OCI-LY3 (cell line): ENCODE results near the gene MCU.

Experiments
- H2AFZ ChIP-seq: fragments of 200-600, 300-600 bp; shearing (Covaris generic); 2 replicates; pipeline ENCODE4 v1.6.0; 2014; ENCODE audit warnings: antibody characterized with exemption, low read depth, low read length
- H3K27ac ChIP-seq: fragments of 200-600, 300-600 bp; sonication (generic); 2 replicates; pipeline ENCODE4 v1.5.1; 2014; ENCODE audit warnings: mild to moderate bottlenecking, low read length, moderate library complexity, mixed read lengths
- H3K27me3 ChIP-seq: fragments of 200-600, 300-600 bp; sonication (generic); 2 replicates; pipeline ENCODE4 v1.6.1; 2014; ENCODE audit warnings: low read depth, low read length, mixed read lengths
- H3K36me3 ChIP-seq: fragments of 200-600, 300-600 bp; sonication (generic); replicated peaks from 2 replicates; pipeline ENCODE3; 2014; ENCODE audit warnings: low read depth, low read length, mixed read lengths
- H3K4me1 ChIP-seq: fragments of 300-600, 200-600 bp; sonication (generic); 2 replicates; pipeline ENCODE4 v1.6.1; 2014; ENCODE audit warnings: low read length, mixed read lengths
- H3K4me2 ChIP-seq: fragments of 200-600, 300-600 bp; sonication (generic); 2 replicates; pipeline ENCODE4 v1.6.1; 2014; ENCODE audit warnings: low read length, mixed read lengths
- H3K4me3 ChIP-seq: fragments of 300-600, 200-600 bp; sonication (generic); 2 replicates; pipeline ENCODE4 v1.5.1; 2014; ENCODE audit warnings: antibody characterized with exemption, mild to moderate bottlenecking, low read length, moderate library complexity
- H3K79me2 ChIP-seq: fragments of 300-600, 200-600 bp; shearing (Covaris generic); 2 replicates; pipeline ENCODE4 v1.6.1; 2014; ENCODE audit warnings: mild to moderate bottlenecking, low read length, mixed read lengths
- H3K9ac ChIP-seq: fragments of 300-600, 200-600 bp; shearing (Covaris generic); 2 replicates; pipeline ENCODE4 v1.6.0; 2014; ENCODE audit warnings: mild to moderate bottlenecking, low read length, moderate library complexity
- H3K9me3 ChIP-seq: fragments of 200-600, 300-600 bp; shearing (Covaris generic); 2 replicates; pipeline ENCODE4 v1.6.1; 2014; ENCODE audit warnings: low read length, mixed read lengths; ENCODE audit not compliant: insufficient read depth
- H4K20me1 ChIP-seq: fragments of 200-600, 300-600 bp; sonication (generic); 2 replicates; pipeline ENCODE4 v1.6.1; 2016; ENCODE audit warnings: low read length, mixed read lengths; ENCODE audit not compliant: insufficient read depth
- CTCF ChIP-seq: fragments of 200-600, 300-600 bp; sonication (generic); IDR thresholded peaks from 2 replicates; pipeline ENCODE4 v1.5.1; 2014; ENCODE audit warnings: antibody characterized with exemption, low read length, low read depth
- EZH2phosphoT487 ChIP-seq: fragments of 200-600 bp; shearing (Covaris generic); IDR thresholded peaks from 2 replicates; pipeline ENCODE4 v1.6.1; 2018; ENCODE audit warnings: antibody characterized with exemption, mixed run types, low read depth

The MCU gene

GRCh38 chr10:72832701-72833100 is 140.8 kb downstream of the MCU start:
- Histone ChIP-seq H3K9me3 (no peaks in the 10 kb centered on the region), H2AFZ (no peak overlapping the region), H3K4me2 (no peak overlapping the region), H3K36me3 (no peaks in the 10 kb centered on the region), H3K27me3 (no peaks in the 10 kb centered on the region), H4K20me1 (no peaks in the 10 kb centered on the region), H3K4me1 (no peaks in the 10 kb centered on the region), H3K4me3 (no peak overlapping the region), H3K9ac (no peak overlapping the region), H3K79me2 (no peaks in the 10 kb centered on the region), H3K27ac (no peak overlapping the region)
- no peak for TF ChIP-seq CTCF
- TF ChIP-seq EZH2phosphoT487 = no peak

GRCh38 chr10:72834183-72834825 is 142.4 kb downstream of the MCU start:
- no peak overlapping the region for H3K9ac ChIP-seq
- H3K9me3 ChIP-seq = no peaks in the 10 kb centered on the region
- no peaks in the 10 kb centered on the region for H3K27me3 ChIP-seq
- no peak overlapping the region for H3K27ac ChIP-seq
- H4K20me1 ChIP-seq = no peaks in the 10 kb centered on the region
- H3K4me1 ChIP-seq = no peaks in the 10 kb centered on the region
- no peak overlapping the region for H3K4me2 ChIP-seq
- TF ChIP-seq EZH2phosphoT487 (no peak), CTCF (peak; percentile 51)
- H3K36me3 ChIP-seq = no peaks in the 10 kb centered on the region
- H3K79me2 ChIP-seq = no peaks in the 10 kb centered on the region
- H2AFZ ChIP-seq = no peak overlapping the region
- H3K4me3 ChIP-seq = no peak overlapping the region

GRCh38 chr10:72840319-72840718 is 148.4 kb downstream of the MCU start:
- no peak overlapping the region for H3K9ac ChIP-seq
- H3K36me3 ChIP-seq = no peaks in the 10 kb centered on the region
- no peak overlapping the region for H2AFZ ChIP-seq
- H3K79me2 ChIP-seq = no peaks in the 10 kb centered on the region
- no peaks in the 10 kb centered on the region for H3K9me3 ChIP-seq
- H3K4me3 ChIP-seq = no peak overlapping the region
- no peaks in the 10 kb centered on the region for H3K27me3 ChIP-seq
- no peaks in the 10 kb centered on the region for H4K20me1 ChIP-seq
- no peak overlapping the region for H3K27ac ChIP-seq
- no peak overlapping the region for H3K4me2 ChIP-seq
- TF ChIP-seq CTCF (no peak), EZH2phosphoT487 (no peak)
- no peaks in the 10 kb centered on the region for H3K4me1 ChIP-seq

GRCh38 chr10:72841487-72841886 is 149.5 kb downstream of the MCU start:
- Histone ChIP-seq H3K9me3 (no peaks in the 10 kb centered on the region), H3K4me2 (no peak overlapping the region), H3K4me1 (no peaks in the 10 kb centered on the region), H4K20me1 (no peaks in the 10 kb centered on the region), H3K9ac (no peak overlapping the region), H3K27ac (no peak overlapping the region), H3K27me3 (no peaks in the 10 kb centered on the region), H3K4me3 (no peak overlapping the region), H3K79me2 (no peaks in the 10 kb centered on the region), H2AFZ (no peak overlapping the region), H3K36me3 (no peaks in the 10 kb centered on the region)
- TF ChIP-seq EZH2phosphoT487 (no peak), CTCF (no peak)
